GM10248 (cell line): ENCODE measurements around the gene PCSK5.

ENCODE experiments used
- CTCF ChIA-PET: fragments of 300-600 bp; sonication (Branson Sonifier 250); formaldehyde crosslinking; extraction: SDS; loops from one replicate; lab custom pipeline; 2021; ENCODE audit warnings: antibody characterized with exemption; lab: Yijun Ruan, JAX
- POLR2A ChIA-PET: fragments of 350-650 bp; sonication (Branson Sonifier 250); formaldehyde crosslinking; extraction: SDS; loops from one replicate; lab custom pipeline; 2020; ENCODE audit warnings: antibody characterized with exemption; lab: Yijun Ruan, JAX
- DNase-seq: peaks from one replicate; pipeline ENCODE4 v3.0.0; 2012; ENCODE audit errors: extremely low spot score
- CTCF ChIP-seq: IDR thresholded peaks from 2 replicates; pipeline ENCODE4 v1.5.1; 2012; ENCODE audit warnings: mild to moderate bottlenecking, low read depth; ENCODE audit errors: extremely low read depth, missing control alignments, control extremely low read depth

The PCSK5 gene

GRCh38 chr9:75903785-75904360, 13.4 kb downstream of the PCSK5 start:
- POLR2A ChIA-PET, result no interaction called here
- CTCF ChIA-PET, result interaction anchor here (1.2 kb wide), 1 partner anchor 9 kb away, joined by 4 read pairs; no protein-coding TSS in a partner anchor
- no peak for TF ChIP-seq CTCF
- DNase-seq, result no peak

DNA sequence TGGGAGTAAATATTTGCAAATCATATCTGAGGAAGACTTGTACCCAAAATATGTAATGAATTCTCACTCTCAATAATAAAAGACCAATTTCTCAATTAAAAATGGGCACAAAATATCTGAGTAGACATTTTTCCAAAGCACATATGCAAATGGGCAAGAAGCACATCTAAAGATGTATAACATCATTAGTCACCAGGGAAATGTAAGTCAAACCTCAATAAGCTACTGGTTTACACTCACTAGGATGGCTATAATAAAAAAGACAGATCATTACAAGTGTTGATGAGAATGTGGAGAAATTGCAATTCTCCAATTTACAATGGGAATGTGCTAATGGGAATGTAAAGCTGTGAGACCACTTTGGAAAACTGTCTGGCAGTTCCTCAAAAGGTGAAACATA, 13.9 kb downstream of the PCSK5 start:
- TF ChIP-seq CTCF, result no peak
- no peak for DNase-seq
- ChIA-PET CTCF (no interaction called here), POLR2A (no interaction called here)

GRCh38 chr9:75906531-75906930, 16.1 kb downstream of the PCSK5 start:
- no peak for TF ChIP-seq CTCF
- ChIA-PET CTCF (interaction anchor here (1.3 to 1.7 kb wide), 2 partner anchors 10 to 387 kb away, joined by 3 read pairs; no protein-coding TSS in a partner anchor), POLR2A (no interaction called here)
- no peak for DNase-seq

- ChIA-PET CTCF (interaction anchor here (1.3 kb wide), 1 partner anchor 9 kb away, joined by 3 read pairs; no protein-coding TSS in a partner anchor), POLR2A (no interaction called here)
- DNase-seq, result no peak
- TF ChIP-seq CTCF, result no peak
These were observed 16.9 kb downstream of the PCSK5 start for GRCh38 chr9:75907329-75907728.

GRCh38 chr9:75907923-75908322, 17.4 kb downstream of the PCSK5 start:
- ChIA-PET POLR2A (no interaction called here), CTCF (no interaction called here)
- TF ChIP-seq CTCF, result no peak
- DNase-seq, result no peak

GRCh38 chr9:75909776-75910175, 19.3 kb downstream of the PCSK5 start:
- CTCF ChIA-PET, result no interaction called here
- DNase-seq, result no peak
- POLR2A ChIA-PET, result no interaction called here
- no peak for TF ChIP-seq CTCF
